C4-2B (cell line): ENCODE data around the gene FAM118A.

Experiments
- ZFX ChIP-seq: fragments of 450-650 bp; IDR thresholded peaks from 2 replicates; pipeline ENCODE4 v1.6.1; 2017
- TF ChIP-seq, protein P1 (sequence below): fragments of 450-650 bp; conservative IDR thresholded peaks from 2 replicates; pipeline ENCODE4 v1.5.1; 2017; ENCODE audit warnings: mild to moderate bottlenecking

DNA sequence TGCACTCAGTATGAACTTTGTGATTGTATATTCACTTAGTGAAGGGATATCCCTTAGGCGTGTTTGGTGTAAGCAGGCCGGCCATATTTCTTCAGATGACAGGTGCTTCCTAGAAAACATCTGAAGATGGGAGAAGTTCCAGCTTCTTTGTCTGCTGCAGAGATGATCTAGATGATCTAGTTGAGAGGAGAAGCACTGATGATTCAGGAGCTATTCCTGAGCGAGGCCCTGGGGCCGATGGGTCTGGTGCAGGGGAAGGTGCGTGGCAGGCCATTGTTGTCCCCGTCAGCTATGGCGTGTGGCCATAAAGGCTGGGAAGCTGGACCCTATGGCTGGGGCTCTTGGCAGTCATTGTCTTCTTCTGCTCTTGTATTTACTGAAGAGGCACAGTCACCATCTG is 14.0 kb downstream of the FAM118A start:
- no peak for TF ChIP-seq ZFX
- TF ChIP-seq, protein P1, sequence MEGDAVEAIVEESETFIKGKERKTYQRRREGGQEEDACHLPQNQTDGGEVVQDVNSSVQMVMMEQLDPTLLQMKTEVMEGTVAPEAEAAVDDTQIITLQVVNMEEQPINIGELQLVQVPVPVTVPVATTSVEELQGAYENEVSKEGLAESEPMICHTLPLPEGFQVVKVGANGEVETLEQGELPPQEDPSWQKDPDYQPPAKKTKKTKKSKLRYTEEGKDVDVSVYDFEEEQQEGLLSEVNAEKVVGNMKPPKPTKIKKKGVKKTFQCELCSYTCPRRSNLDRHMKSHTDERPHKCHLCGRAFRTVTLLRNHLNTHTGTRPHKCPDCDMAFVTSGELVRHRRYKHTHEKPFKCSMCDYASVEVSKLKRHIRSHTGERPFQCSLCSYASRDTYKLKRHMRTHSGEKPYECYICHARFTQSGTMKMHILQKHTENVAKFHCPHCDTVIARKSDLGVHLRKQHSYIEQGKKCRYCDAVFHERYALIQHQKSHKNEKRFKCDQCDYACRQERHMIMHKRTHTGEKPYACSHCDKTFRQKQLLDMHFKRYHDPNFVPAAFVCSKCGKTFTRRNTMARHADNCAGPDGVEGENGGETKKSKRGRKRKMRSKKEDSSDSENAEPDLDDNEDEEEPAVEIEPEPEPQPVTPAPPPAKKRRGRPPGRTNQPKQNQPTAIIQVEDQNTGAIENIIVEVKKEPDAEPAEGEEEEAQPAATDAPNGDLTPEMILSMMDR, result no peak
